ENCODE measurements around the gene KIAA1328.

GRCh38 chr18:36931106-36931505 lies 102.2 kb downstream of the KIAA1328 start:
- TF ChIP-seq POLR2A (IDR thresholded peaks at IDR 0.05): no peak
- TF ChIP-seq, protein P1, sequence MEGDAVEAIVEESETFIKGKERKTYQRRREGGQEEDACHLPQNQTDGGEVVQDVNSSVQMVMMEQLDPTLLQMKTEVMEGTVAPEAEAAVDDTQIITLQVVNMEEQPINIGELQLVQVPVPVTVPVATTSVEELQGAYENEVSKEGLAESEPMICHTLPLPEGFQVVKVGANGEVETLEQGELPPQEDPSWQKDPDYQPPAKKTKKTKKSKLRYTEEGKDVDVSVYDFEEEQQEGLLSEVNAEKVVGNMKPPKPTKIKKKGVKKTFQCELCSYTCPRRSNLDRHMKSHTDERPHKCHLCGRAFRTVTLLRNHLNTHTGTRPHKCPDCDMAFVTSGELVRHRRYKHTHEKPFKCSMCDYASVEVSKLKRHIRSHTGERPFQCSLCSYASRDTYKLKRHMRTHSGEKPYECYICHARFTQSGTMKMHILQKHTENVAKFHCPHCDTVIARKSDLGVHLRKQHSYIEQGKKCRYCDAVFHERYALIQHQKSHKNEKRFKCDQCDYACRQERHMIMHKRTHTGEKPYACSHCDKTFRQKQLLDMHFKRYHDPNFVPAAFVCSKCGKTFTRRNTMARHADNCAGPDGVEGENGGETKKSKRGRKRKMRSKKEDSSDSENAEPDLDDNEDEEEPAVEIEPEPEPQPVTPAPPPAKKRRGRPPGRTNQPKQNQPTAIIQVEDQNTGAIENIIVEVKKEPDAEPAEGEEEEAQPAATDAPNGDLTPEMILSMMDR (IDR thresholded peaks at IDR 0.05): no peak

Data from esophagus squamous epithelium (tissue), 4 donors.